ENCODE data around the gene CDH13.

CDH13 gene

GRCh38 chr16:83238949-83239691 is 612.4 kb downstream of the CDH13 start:
- no peak for DNase-seq (ENCODE audit: low read depth in 2 of 2)

GRCh38 chr16:83244057-83244456 is 617.3 kb downstream of the CDH13 start:
- DNase-seq (ENCODE audit: low read depth in 2 of 2): no peak

- no peak for DNase-seq (ENCODE audit: low read depth in 2 of 2)
These were observed 618.3 kb downstream of the CDH13 start for GRCh38 chr16:83245061-83245460.

- no peak for DNase-seq (ENCODE audit: low read depth in 2 of 2)
These were observed 621.1 kb downstream of the CDH13 start for GRCh38 chr16:83247767-83248372.

GRCh38 chr16:83248735-83249463 is 622.1 kb downstream of the CDH13 start:
- no peak for DNase-seq (ENCODE audit: low read depth in 2 of 2)

GRCh38 chr16:83253521-83253920 is 626.8 kb downstream of the CDH13 start:
- no peak for DNase-seq (ENCODE audit: low read depth in 2 of 2)

- no peak for DNase-seq (ENCODE audit: low read depth in 2 of 2)
These were observed 631.7 kb downstream of the CDH13 start for GRCh38 chr16:83258366-83258928.

GRCh38 chr16:83266848-83267553 is 640.2 kb downstream of the CDH13 start:
- no peak for DNase-seq (ENCODE audit: low read depth in 2 of 2)

- no peak for DNase-seq (ENCODE audit: low read depth in 2 of 2)
These were observed 641.4 kb downstream of the CDH13 start for GRCh38 chr16:83268169-83268568.

- no peak for DNase-seq (ENCODE audit: low read depth in 2 of 2)
These were observed 642.3 kb downstream of the CDH13 start for GRCh38 chr16:83269048-83269447.

- DNase-seq (ENCODE audit: low read depth in 2 of 2): no peak
These were observed 642.8 kb downstream of the CDH13 start for GRCh38 chr16:83269541-83269940.

- DNase-seq (ENCODE audit: low read depth in 2 of 2): no peak
These were observed 643.3 kb downstream of the CDH13 start for GRCh38 chr16:83270061-83270460.

- no peak for DNase-seq (ENCODE audit: low read depth in 2 of 2)
These were observed 643.9 kb downstream of the CDH13 start for GRCh38 chr16:83270640-83271039.

GRCh38 chr16:83271123-83271522 is 644.4 kb downstream of the CDH13 start:
- DNase-seq (ENCODE audit: low read depth in 2 of 2): no peak

GRCh38 chr16:83271970-83272575 is 645.3 kb downstream of the CDH13 start:
- no peak for DNase-seq (ENCODE audit: low read depth in 2 of 2)

GRCh38 chr16:83272843-83273242 is 646.1 kb downstream of the CDH13 start:
- DNase-seq (ENCODE audit: low read depth in 2 of 2): no peak

- DNase-seq (ENCODE audit: low read depth in 2 of 2): no peak
These were observed 646.9 kb downstream of the CDH13 start for GRCh38 chr16:83273504-83274173.

GRCh38 chr16:83279251-83279650 is 652.5 kb downstream of the CDH13 start:
- no peak for DNase-seq (ENCODE audit: low read depth in 2 of 2)

GRCh38 chr16:83285921-83286320 is 659.2 kb downstream of the CDH13 start:
- DNase-seq (ENCODE audit: low read depth in 2 of 2): no peak

GRCh38 chr16:83296505-83296904 is 669.7 kb downstream of the CDH13 start:
- DNase-seq (ENCODE audit: low read depth in 2 of 2): no peak

GRCh38 chr16:83298541-83298940 is 671.8 kb downstream of the CDH13 start:
- DNase-seq (ENCODE audit: low read depth in 2 of 2): no peak
